ENCODE measurements around the gene GLT6D1.

Gene GLT6D1

GRCh38 chr9:135607401-135608293, 31.7 kb downstream of the GLT6D1 start:
- DNase-seq, result no peak

- no peak for DNase-seq
These were observed 32.5 kb downstream of the GLT6D1 start for GRCh38 chr9:135606885-135607259.

GRCh38 chr9:135605238-135605781, 34.0 kb downstream of the GLT6D1 start:
- DNase-seq, result no peak

GRCh38 chr9:135604437-135605237, 34.7 kb downstream of the GLT6D1 start:
- DNase-seq, result no peak

- peak; percentile 0 to 33 for DNase-seq
These were observed 36.4 kb downstream of the GLT6D1 start for GRCh38 chr9:135602789-135603481.

- no peak for DNase-seq
These were observed 37.4 kb downstream of the GLT6D1 start for GRCh38 chr9:135601988-135602387.

GRCh38 chr9:135600296-135600817, 39.0 kb downstream of the GLT6D1 start:
- DNase-seq, result no peak

GRCh38 chr9:135596211-135596610, 43.1 kb downstream of the GLT6D1 start:
- DNase-seq, result no peak

- DNase-seq, result no peak
These were observed 46.7 kb downstream of the GLT6D1 start for GRCh38 chr9:135592625-135593024.

- no peak for DNase-seq
These were observed 47.1 kb downstream of the GLT6D1 start for GRCh38 chr9:135592331-135592590.

GRCh38 chr9:135591506-135592330, 47.6 kb downstream of the GLT6D1 start:
- no peak for DNase-seq

- DNase-seq, result no peak
These were observed 48.8 kb downstream of the GLT6D1 start for GRCh38 chr9:135590486-135591079.

GRCh38 chr9:135589596-135590485, 49.5 kb downstream of the GLT6D1 start:
- DNase-seq, result no peak

GRCh38 chr9:135588886-135589595, 50.3 kb downstream of the GLT6D1 start:
- DNase-seq, result no peak

GRCh38 chr9:135588371-135588770, 51.0 kb downstream of the GLT6D1 start:
- no peak for DNase-seq

GRCh38 chr9:135587658-135588057, 51.7 kb downstream of the GLT6D1 start:
- no peak for DNase-seq

GRCh38 chr9:135586601-135587109, 52.7 kb downstream of the GLT6D1 start:
- DNase-seq, result no peak

GRCh38 chr9:135584934-135585333, 54.4 kb downstream of the GLT6D1 start:
- no peak for DNase-seq

GRCh38 chr9:135584371-135584770, 55.0 kb downstream of the GLT6D1 start:
- no peak for DNase-seq

GRCh38 chr9:135583688-135584011, 55.7 kb downstream of the GLT6D1 start:
- no peak for DNase-seq
